GM18873 (cell line): ENCODE measurements around the gene STRN3.
"Not testable (repeated sequence)": the region's sequence is repeated elsewhere in the genome, so short reads cannot be mapped to it uniquely, and the experiment has no call there.

ENCODE experiments used
- ATAC-seq: cut with Tn5 transposase; IDR thresholded peaks from one replicate; pipeline ENCODE4 v1.9.1; 2021; ENCODE audit warnings: mild to moderate bottlenecking, moderate library complexity, moderate number of reproducible peaks; ENCODE audit not compliant: unreplicated experiment, low FRiP score

STRN3 gene

DNA sequence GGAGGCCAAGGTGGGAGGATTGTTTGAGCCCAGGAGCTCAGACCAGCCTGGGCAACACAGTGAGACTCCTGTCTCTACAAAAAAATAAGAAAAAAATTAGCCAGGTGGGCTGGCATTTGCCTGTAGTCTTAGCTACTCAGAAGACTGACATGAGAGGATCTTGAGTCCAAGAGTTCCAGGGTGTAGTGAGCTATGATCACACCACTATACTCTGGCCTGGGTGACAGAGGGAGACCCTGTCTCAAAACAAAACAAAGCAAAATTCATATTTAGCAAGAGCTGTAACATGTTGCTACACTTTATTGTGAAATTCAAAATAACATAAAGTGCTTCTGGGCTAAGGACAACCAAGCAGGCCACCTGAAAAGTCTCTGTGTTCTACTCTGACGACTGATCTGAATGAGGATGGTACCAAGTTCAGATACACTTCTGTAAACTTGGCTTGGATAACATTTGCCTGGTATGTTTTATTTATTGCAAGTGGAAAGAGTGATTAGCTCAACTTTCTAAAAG lies 11.6 kb upstream of the STRN3 start:
- ATAC-seq: no peak

DNA sequence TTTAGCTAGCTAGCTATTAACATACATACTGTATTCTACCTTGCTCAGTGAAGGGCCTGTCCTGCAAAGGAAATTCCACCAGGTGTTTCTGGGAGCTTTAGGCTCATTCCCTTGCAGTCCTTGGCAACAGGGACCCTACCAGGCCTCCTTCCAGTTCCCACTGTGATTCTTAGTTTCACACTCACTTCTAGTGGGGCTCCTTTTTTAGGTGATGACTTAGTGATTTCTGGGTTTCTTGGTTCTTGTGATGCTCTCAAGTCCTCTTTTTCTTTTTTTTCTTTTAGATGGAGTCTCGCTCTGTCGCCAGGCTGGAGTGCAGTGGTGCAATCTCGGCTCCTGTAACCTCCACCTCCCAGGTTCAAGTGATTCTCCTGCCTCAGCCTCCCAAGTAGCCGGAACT lies 10.4 kb upstream of the STRN3 start:
- ATAC-seq: no peak

GRCh38 chr14:31030469-31030868 lies 4.3 kb upstream of the STRN3 start:
- ATAC-seq: no peak

- no peak for ATAC-seq
These were observed 3.1 kb upstream of the STRN3 start for GRCh38 chr14:31029016-31029970.

GRCh38 chr14:31027847-31028246 lies 1.7 kb upstream of the STRN3 start:
- no peak for ATAC-seq

- ATAC-seq: peak; percentile 90
These were observed 464 bp upstream of the STRN3 start for GRCh38 chr14:31026450-31027235.

DNA sequence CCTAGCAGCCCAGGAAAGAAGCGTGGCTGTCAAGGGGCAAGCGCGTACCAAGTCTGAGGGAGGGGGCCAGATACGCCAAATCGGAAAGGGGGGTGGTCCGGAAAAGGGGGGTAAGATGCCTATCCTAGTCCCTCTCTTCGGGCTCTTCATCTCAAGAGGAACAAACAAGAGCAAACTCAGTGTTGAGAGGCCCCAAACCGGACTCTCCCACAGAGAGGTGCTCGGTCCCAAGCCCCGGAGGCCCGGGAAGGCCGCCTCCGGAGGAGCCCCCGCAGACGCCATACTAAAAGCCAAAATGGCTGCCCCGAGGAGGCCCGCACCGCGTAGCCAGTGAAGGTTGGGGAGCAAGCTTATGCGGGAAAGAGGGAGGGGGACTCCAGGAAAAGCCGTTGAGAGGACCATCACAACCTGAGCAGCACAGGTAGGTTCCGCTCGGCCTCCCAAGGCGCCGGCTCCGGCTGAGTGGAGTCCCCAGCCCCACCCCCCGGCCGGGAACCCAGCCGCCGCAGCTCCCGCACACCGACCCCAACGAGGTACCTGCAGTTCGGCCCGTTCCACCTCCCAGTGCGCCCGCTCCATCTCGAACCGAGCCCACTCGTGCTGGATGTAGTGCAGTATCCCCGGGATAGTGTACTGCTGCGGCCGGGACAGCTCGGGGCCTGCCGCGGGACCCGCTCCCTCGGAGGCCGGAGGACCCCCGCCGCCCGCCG lies 657 bp downstream of the STRN3 start, which contains the start of gene AP4S1:
TSS of gene AP4S1 (plus strand) at position 283 of the 710 bp plus-strand sequence. CDS start 40,548 bp downstream, outside the sequence.
- ATAC-seq: no peak

DNA sequence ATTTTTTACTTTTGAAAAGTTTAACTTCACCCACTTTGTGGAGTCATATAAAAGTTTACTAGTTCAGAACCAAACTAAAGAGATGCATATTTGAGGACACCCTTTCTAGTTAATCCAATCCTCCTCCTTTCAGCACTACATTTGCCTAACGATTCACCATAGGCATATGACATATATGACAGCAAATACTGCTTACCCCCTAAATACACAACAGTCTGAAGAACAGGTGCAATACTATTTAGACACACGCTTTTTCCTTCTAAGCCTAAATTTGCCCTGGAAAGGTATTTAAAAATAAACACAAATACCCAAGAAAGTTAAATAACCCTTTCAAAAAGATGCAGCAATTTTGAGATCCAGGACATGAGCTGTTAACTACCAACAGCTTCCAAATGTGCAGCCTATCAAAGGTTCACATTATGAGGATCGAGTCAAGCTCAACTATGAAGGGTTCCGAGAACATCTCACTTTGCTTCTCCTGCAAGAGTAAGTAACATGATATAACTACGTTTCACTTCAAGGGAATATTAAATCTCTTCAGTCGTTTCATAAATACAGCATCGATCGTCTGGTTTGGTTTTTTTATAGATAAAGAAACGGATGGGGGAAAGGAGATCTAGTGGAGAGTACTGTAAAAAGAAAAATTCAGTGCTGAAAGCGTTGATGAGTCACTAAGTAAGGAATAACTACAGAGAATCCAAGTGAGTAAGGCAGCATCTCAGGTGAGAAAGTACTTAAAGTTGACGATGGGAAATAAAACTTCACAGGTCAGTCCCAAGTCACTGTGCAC lies 1.4 kb downstream of the STRN3 start:
- no peak for ATAC-seq

DNA sequence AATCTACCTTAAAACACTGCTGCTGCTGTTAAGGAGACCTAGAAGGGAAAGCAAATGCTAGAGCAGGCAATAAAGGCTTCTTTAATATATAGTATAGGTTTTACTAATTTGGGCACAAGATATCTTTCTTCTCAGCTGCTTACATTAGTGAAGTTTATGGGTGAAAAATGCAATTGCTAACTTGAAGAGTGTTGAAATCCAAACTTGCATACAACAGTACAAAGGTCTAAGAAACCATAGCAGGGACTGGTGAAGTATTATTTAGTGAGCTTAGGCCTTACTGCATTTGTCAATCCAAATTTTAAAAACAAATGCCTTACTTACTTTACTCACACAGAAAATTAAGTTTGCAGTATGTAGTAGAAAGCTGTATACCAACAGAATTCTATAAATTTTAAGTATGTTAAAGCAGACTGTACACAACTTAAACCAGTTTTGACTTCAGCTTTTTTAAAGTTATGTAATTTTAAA lies 2.1 kb downstream of the STRN3 start:
- ATAC-seq: no peak

DNA sequence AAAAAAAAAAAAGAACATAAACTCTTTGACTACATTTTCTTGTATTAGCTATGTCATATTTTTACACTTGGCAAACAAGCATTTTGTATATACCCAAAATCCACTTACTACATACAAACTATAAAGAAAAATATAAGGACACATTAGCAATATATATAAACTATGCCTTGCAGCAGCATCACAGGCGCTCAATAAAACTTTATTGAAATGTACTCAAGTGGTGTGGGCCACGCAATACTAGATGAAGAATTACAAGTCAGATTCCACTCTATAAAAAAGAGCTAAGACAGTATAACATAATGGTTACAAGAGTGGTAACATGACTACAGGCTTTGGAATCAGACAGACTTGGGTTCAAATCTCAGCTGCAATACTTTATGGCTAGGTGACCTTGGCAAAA lies 3.8 kb downstream of the STRN3 start:
- no peak for ATAC-seq

GRCh38 chr14:31021576-31021949 lies 4.6 kb downstream of the STRN3 start:
- ATAC-seq: no peak

- ATAC-seq: no peak
These were observed 5.2 kb downstream of the STRN3 start for GRCh38 chr14:31020834-31021575.

DNA sequence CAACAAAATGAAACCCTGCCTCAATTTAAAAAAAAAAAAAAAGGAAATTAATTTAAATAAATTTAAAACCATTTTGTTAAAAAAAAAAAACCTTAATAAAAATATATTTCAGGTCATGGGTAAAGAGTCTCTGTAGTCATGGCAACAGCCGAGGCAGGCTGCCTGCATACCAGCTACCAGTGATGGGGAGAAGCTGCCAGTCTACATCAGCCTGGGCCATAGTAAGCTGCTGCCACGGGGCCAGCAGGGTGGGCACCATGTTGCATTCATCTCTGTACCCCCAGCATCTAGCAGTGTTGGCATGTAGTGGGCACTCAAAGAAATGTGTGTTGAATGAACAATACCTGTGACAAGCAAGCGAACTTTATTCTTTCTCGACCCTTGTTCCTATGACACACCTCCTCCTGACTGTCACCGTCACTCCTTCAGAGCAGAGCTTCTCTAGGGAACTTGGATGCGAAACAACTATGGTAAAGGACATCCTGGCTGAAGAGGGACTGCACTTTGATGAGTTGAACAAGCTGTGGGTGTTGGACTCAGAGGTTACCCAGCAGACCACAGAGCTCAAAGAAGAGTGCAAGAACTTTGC lies 8.0 kb downstream of the STRN3 start:
- ATAC-seq: no peak

DNA sequence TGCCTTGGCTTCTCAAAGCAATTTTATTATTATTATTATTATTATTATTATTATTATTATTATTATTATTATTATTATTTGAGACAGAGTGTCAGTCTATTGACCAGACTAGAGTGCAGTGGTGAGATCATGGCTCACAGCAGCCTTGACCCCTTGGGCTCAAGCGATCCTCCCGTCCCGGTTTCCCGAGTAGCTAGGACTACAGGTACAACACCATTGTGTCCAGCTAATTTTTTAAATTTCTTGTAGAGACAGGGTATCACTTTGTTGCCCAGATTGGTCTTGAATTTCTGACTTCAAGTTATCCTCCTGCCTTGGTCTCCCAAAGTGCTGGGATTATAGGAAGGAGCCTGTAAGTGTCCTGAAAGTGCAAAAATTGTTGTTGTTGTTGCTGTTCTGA lies 12.3 kb downstream of the STRN3 start:
- ATAC-seq: no peak

DNA sequence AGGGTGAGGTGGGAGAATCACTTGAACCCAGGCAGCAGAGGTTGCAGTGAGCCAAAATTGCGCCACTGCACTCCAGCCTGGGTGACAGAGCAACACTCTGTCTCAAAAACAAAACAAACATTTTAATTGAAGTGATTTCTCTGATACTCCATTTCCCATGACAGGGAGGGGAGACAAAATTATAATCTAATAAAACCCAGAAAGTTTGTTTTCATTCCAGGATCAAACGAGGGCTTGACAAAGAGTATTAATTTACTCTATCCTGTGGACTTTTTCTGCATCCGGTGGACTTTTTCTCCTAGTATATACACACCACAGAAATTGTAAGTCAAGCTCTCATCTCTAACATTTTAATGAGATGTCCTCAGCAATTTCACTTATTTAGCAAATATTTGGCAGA lies 15.2 kb downstream of the STRN3 start:
- ATAC-seq: no peak

DNA sequence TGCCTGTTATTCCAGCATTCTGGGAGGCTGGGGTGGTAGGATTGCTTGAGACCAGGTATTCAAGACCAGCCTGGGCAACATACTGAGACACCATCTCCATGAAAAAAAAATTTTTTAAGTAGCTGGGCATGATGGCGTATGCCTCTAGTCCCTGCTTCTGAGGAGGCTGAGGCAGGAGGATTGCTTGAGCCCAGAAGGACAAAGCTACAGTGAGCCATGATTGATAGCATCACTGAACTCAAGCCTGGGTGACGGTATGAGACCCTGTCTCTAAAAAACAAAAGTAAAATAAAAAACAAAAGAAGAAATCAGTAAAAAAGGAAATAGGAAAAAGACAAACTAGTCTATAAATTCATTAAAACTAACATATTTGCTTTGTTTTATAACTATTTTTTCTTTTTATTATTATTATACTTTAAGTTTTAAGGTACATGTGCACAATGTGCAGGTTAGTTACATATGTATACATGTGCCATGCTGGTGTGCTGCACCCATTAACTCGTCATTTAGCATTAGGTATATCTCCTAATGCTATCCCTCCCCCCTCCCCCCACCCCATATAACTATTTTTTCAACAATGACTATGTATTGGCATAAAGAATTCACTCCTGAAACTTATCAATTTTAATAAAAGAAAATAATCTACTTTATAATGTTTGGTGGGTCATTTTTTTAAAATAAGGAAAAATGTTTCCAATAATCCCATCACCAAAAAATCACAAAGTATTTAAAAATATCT lies 16.2 kb downstream of the STRN3 start:
- ATAC-seq: no peak

DNA sequence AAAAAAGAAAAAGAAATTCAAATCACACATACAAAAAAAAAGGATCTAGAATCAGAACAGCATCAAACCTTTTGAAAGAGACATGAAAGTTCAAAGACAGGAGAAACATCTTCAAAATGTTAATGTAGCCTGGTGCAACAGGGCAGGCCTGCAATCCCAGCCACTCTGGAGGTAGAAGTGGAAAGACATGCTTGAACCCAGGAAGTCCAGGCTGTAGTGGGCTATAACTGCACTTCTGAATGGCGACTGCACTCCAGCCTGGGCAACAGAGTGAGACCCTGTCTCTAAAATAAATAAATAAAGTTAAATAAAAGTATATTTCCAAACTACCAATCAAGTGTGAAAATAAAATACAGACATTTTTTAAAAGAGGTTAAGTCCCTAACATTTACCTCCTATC lies 19.5 kb downstream of the STRN3 start:
- ATAC-seq: no peak

GRCh38 chr14:31004007-31004406 lies 22.2 kb downstream of the STRN3 start:
- ATAC-seq: not testable (repeated sequence)
